GM18526 (cell line): ENCODE data around the gene SLC26A11.
A peak's percentile ranks its signal among the peaks of the same experiment; 100 is the strongest.

Experiments
- POLR2A ChIP-seq: IDR thresholded peaks from 3 replicates; pipeline ENCODE4 v1.6.1; 2011; ENCODE audit not compliant: insufficient read length; ENCODE audit errors: extremely low read depth

The SLC26A11 gene

DNA sequence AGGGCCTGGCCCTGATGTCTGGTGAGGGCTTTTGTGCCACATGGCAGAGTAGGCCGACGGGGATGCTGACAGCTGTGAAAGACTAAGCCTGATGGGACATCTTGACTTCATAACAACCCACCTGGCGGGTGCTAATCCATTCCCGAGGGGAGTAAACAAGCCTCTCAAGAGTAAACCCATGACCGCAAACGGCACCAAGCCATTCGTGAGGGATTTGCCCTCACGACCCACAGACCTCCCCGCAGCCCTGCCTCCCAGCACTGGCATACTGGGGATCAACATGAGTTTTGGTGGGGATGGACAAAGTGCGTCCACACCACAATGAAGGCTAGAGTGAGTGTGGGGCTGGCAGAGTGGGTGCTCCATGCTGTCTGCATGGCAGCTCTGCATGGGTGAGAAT, 52.1 kb downstream of the SLC26A11 start:
- TF ChIP-seq POLR2A: no peak

DNA sequence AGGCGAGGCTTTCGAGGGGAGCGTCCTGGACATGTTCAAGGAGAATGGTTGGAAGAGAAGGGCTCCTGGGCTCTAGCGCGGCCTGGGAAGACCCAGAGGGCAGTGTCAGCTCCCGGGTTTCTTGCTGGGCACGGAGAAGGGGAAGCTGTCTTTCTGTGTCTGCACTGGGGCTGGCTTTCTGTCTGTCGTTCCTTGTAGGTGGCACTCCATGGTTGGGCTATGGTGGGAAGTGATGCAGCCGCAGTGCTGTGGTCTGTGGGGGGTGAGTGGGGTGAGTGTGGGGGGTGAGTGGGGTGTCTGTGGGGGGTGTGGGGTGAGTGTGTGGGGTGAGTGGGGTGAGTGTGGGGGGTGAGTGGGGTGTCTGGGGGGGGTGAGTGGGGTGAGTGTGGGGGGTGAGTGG, 54.1 kb downstream of the SLC26A11 start:
- TF ChIP-seq POLR2A: no peak

DNA sequence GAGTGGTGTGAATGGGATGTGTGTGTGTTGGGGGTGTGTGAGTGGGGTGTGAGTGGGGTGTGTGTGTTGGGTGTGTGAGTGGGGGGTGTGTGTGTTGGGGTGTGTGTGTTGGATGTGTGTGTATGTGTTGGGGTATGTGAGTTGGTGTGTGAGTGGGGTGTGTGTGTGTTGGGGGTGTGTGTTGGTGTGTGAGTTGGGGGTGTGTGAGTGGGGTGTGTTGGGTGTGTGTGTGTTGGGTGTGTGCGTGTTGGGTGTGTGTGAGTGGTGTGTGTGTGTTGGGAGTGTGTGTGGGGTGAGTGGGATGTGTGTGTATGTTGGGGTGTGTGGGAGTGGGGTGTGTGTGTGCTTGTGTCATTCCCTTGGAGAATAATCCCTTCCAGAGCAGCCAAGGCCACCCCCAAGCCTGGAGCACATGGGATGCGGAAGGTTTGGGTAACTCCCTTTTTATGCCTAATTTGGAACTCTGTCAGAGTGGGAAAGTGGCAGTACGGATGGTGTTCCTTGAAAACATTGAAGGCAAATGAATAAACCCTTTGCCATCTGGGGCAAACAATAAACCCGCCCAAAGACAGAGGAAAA, 54.7 kb downstream of the SLC26A11 start:
- TF ChIP-seq POLR2A: no peak

GRCh38 chr17:80277751-80278671, 57.8 kb downstream of the SLC26A11 start:
- no peak for TF ChIP-seq POLR2A

DNA sequence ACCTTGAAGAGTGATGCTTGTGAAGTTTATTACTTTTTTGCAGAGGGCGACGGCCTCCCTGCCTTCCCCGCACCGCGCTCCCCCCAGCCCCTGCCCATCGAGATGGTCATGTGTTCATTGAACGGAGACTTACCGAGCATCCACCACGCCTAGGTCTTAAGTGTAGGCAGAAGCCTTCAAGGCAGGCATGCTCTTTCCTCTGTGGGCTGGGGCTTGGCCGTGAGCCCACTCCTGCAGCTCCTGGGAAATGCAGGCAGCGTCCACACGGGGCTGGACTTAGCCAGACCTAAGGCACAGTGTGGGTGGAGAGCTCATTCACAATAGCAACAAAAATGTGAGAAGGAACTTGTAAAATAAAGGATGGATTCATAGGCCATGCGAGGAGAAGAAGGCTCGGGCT, 59.7 kb downstream of the SLC26A11 start:
- no peak for TF ChIP-seq POLR2A

DNA sequence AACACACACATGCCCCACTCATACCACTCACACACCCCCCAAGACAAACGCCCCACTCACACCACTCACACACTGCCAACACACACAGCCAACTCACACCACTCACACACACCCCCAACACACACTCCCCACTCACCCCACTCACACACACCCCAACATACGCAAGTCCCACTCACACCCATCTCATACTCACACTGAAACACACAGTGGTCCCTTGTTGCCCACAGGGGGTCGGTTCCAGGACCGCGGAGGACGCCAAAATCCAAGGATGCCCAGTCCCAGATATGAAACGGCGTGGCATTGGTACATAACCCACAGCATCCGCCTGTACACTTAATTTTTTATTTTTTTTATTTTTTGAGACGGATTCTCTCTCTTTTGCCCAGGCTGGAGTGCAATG, 61.3 kb downstream of the SLC26A11 start:
- no peak for TF ChIP-seq POLR2A

- no peak for TF ChIP-seq POLR2A
Observed at GRCh38 chr17:80283116-80283852, 63.1 kb downstream of the SLC26A11 start.

- TF ChIP-seq POLR2A: no peak
Observed at GRCh38 chr17:80284631-80285030, 64.4 kb downstream of the SLC26A11 start.

DNA sequence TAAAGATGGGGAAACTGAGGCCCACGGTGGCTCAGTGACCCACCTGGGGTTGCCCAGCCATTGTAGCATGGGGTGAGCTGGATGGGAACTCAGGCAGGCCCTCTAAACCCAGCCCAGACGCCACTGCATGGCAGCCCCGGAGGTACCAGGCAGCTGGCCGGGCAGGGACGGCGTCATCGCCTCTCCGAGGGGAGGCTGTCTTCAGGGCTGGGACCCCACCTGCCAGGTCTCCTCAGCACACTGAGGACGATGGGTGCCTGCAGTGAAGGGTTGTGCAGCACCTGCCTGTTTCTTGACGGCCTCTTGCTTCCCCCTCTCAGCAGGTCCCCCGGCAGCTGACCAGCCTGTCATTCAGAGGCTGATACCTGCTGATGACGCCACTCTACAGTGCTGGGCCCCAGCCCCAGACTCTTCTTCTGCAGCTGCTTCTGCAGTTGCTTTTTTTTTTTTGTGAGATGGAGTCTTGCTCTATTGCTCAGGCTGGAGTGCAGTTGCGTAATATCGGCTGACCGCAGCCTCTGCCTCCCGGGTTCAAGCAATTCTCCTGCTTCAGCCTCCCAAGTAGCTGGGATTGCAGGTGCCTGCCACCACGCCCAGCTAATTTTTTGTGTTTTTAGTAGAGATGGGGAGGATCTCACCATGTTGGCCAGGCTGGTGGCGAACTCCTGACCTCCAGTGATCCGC, 65.2 kb downstream of the SLC26A11 start:
- TF ChIP-seq POLR2A: peak; percentile 5

- no peak for TF ChIP-seq POLR2A
Observed at GRCh38 chr17:80286638-80286960, 66.4 kb downstream of the SLC26A11 start.

- TF ChIP-seq POLR2A: no peak
Observed at GRCh38 chr17:80287038-80287437, 66.8 kb downstream of the SLC26A11 start.

DNA sequence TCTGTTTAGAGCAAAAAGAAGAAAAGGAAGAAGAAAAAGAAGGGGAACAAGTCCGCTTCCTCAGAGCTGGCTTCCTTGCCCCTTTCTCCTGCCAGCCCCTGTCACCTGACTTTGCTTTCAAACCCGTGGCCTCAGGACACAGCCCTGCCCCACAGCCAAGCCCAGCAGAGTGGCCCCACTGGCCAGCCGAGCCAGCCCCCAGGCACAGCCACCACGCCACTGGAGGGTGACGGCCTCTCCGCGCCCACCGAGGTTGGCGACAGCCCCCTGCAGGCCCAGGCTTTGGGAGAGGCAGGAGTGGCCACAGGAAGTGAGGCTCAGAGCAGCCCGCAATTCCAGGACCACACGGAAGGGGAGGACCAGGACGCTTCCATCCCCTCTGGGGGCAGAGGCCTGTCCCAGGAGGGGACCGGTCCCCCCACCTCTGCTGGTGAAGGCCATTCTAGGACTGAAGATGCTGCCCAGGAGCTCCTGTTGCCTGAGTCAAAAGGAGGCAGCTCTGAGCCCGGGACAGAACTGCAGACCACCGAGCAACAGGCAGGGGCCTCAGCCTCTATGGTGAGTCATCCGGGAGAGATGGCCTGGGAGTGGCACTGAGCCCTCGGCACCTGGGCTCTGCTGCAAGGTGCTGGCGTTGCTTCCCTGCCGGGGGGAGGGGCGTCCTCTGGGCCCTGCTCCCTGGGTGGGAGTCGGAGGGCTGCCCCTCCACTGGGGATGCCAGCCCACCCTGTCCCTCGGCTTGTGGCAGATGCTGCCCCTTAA, 67.8 kb downstream of the SLC26A11 start:
- TF ChIP-seq POLR2A: no peak

DNA sequence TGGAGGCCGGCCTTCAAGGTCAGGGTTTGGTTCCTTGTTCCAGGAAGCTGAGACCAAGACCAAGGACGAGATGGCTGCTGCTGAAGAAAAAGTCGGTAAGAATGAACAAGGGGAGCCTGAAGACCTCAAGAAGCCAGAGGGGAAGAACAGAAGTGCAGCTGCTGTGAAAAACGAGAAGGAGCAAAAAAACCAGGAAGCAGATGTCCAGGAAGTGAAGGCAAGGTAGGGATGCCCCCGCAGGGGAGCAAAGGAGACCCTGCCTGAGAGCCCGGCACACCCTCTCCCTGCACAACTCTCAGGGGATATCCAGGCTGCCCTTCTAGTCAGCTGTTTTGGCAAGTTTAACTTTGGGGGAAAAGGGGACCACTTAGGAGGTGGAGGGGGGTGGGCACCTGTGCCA, 69.4 kb downstream of the SLC26A11 start:
- no peak for TF ChIP-seq POLR2A

DNA sequence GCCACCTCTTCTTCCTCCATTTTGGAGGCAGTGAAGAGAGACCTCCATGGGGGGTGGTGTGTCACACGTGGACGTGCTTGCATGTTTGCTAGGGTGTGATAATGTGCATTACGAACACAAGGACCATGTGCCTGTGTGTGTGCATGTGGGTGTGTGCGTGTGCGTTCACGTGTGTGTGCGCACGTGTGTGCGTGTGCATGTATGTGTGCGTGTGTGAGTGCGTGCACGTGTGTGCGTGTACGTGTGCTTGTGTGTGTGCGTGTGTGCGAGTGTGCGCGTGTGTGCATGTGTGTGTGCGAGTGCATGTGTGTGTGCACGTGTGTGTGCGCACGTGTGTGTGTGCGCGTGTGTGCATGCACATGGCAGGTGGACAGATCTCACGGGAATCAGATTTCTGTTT, 69.9 kb downstream of the SLC26A11 start:
- no peak for TF ChIP-seq POLR2A

DNA sequence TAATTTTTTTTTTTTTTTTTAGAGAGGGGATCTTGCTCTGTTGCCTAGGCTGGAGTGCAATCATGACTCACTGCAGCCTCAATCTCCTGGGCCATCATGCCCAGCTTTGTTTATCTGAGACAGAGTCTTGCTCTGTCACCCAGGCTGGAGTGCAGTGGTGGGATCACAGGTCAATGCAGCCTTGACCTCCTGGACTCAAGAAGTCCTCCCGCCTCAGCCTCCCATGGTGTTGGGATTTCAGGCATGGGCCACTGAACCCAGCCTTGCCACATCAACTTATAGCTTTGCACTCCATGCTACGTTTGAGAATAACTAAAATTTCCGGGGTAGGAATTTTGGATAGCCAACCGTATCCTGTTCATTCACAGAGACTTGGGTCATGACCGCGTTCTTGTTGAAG, 71.0 kb downstream of the SLC26A11 start:
- TF ChIP-seq POLR2A: no peak
